Natural killer cell (primary cell): ENCODE measurements around the gene TP53BP2. TPM values are rescaled to one million over a fixed set of nuclear protein-coding genes. Genes with fewer than 3 reads are reported as not detected.
A peak's percentile ranks its signal among the peaks of the same experiment; 100 is the strongest.

Experiments used
- ATAC-seq, 3 donors: fragments of 150-1000 bp in 2 of 3; fragments of 200-7000 bp in 1 of 3; cut with Tn5 transposase; 1 replicate in 1 of 3; 2 replicates in 2 of 3; pipeline ENCODE4 v1.10.0; 2021; ENCODE audit warnings: mild to moderate bottlenecking in 2 of 3, moderate library complexity in 2 of 3
- DNase-seq, 2 donors: peaks; one replicate each; pipeline versions ENCODE4 v3.0.0 to v3.0.0-alpha.2; 2013 to 2021; ENCODE audit warnings: mixed read lengths in 1 of 2
- H3K27ac ChIP-seq: one replicate; pipeline ENCODE4 v1.5.1; 2013; ENCODE audit warnings: mild to moderate bottlenecking, low read length
- H3K27me3 ChIP-seq: one replicate; pipeline ENCODE4 v1.6.1; 2013; ENCODE audit warnings: low read length; ENCODE audit not compliant: control insufficient read depth, insufficient read depth
- H3K36me3 ChIP-seq: one replicate; pipeline ENCODE4 v1.6.1; 2013; ENCODE audit warnings: low read length; ENCODE audit not compliant: control insufficient read depth, insufficient read depth
- H3K4me1 ChIP-seq: one replicate; pipeline ENCODE4 v1.6.1; 2013; ENCODE audit warnings: low read length; ENCODE audit not compliant: control insufficient read depth, insufficient read depth
- H3K4me3 ChIP-seq: one replicate; pipeline ENCODE4 v1.5.1; 2013; ENCODE audit warnings: low read length
- H3K9me3 ChIP-seq: one replicate; pipeline ENCODE4 v1.6.1; 2013; ENCODE audit warnings: low read length; ENCODE audit not compliant: control insufficient read depth, insufficient read depth
- H3K27ac Mint-ChIP-seq, 2 donors: one replicate each; pipeline ENCODE4 v1.8.0; 2022; ENCODE audit warnings: mild to moderate bottlenecking in 2 of 2, mixed read lengths in 2 of 2, moderate library complexity in 1 of 2
- H3K27me3 Mint-ChIP-seq, 2 donors: one replicate each; pipeline ENCODE4 v1.8.0; 2022; ENCODE audit warnings: low read depth in 2 of 2, mixed read lengths in 2 of 2
- H3K36me3 Mint-ChIP-seq: one replicate; pipeline ENCODE4 v1.8.0; 2022; ENCODE audit warnings: mixed read lengths
- H3K4me1 Mint-ChIP-seq, 2 donors: one replicate each; pipeline ENCODE4 v1.8.0; 2022; ENCODE audit warnings: mixed read lengths in 2 of 2
- H3K4me3 Mint-ChIP-seq: one replicate; pipeline ENCODE4 v1.8.0; 2022; ENCODE audit warnings: mild to moderate bottlenecking, moderate library complexity, mixed read lengths
- H3K9me3 Mint-ChIP-seq, 2 donors: one replicate each; pipeline ENCODE4 v1.8.0; 2022; ENCODE audit warnings: mixed read lengths in 2 of 2
- WGBS: methylation state at CpG from one replicate; pipeline ENCODE4 v1.1.7; 2013; ENCODE audit warnings: missing lambda C conversion rate; ENCODE audit not compliant: insufficient coverage; 5-methylcytosine and 5-hydroxymethylcytosine counted together
- intact Hi-C: fragments of 100-400 bp; cut with micrococcal nuclease; formaldehyde crosslinking; loops from one replicate; pipeline ENCODE4 v1.14.2; 2022
- total RNA-seq, 4 donors: library from RNA; stranded (reverse); fragments of 120-200 nt in 1 of 4; gene quantifications; one replicate each; pipeline versions ENCODE4 v1.2.3 to v1.2.4, GENCODE V29; 2013 to 2022
- TF ChIP-seq, protein P1 (sequence below): fragments of 200-600 bp; IDR thresholded peaks from one replicate; pipeline ENCODE4 v1.8.0; 2022; ENCODE audit warnings: antibody characterized with exemption

The TP53BP2 gene
- total RNA-seq, 3 donors from 2014 or later (not counting 1 experiment from before 2014, with no cell fraction given), result 69.7 to 93.7 (median 78.8) TPM

- TF ChIP-seq, protein P1, sequence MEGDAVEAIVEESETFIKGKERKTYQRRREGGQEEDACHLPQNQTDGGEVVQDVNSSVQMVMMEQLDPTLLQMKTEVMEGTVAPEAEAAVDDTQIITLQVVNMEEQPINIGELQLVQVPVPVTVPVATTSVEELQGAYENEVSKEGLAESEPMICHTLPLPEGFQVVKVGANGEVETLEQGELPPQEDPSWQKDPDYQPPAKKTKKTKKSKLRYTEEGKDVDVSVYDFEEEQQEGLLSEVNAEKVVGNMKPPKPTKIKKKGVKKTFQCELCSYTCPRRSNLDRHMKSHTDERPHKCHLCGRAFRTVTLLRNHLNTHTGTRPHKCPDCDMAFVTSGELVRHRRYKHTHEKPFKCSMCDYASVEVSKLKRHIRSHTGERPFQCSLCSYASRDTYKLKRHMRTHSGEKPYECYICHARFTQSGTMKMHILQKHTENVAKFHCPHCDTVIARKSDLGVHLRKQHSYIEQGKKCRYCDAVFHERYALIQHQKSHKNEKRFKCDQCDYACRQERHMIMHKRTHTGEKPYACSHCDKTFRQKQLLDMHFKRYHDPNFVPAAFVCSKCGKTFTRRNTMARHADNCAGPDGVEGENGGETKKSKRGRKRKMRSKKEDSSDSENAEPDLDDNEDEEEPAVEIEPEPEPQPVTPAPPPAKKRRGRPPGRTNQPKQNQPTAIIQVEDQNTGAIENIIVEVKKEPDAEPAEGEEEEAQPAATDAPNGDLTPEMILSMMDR, result no peak
- intact Hi-C loops, result no loop called here
- no peaks in the 10 kb centered on the region for H3K36me3 Mint-ChIP-seq
- Histone ChIP-seq H3K27me3 (no peaks in the 10 kb centered on the region), H3K4me1 (peaks cover 9% of the 10 kb centered on the region), H3K4me3 (no peak overlapping the region), H3K36me3 (peaks cover 2% of the 10 kb centered on the region), H3K27ac (no peak overlapping the region), H3K9me3 (no peaks in the 10 kb centered on the region)
- no peaks in the 10 kb centered on the region for H3K9me3 Mint-ChIP-seq
- ATAC-seq, result peak in 1 of 3 donors; percentile 43
- H3K27me3 Mint-ChIP-seq, result no peaks in the 10 kb centered on the region
- H3K27ac Mint-ChIP-seq, result peak overlapping the region in 1 of 2 donors; percentile 55
- no peak overlapping the region for H3K4me3 Mint-ChIP-seq
- DNase-seq, result no peak
- H3K4me1 Mint-ChIP-seq, result peaks cover 48 to 52% of the 10 kb centered on the region in 2 donors
- 81% methylated on average over 4 of the region's 4 CpGs for WGBS
Measured at GRCh38 chr1:223824712-223825111, 21.0 kb downstream of the TP53BP2 start.

GRCh38 chr1:223824287-223824686, 21.5 kb downstream of the TP53BP2 start:
- no peak for DNase-seq
- Histone ChIP-seq H3K4me3 (no peak overlapping the region), H3K4me1 (peaks cover 9% of the 10 kb centered on the region), H3K36me3 (peaks cover 3% of the 10 kb centered on the region), H3K27me3 (no peaks in the 10 kb centered on the region), H3K27ac (no peak overlapping the region), H3K9me3 (no peaks in the 10 kb centered on the region)
- TF ChIP-seq, protein P1, result no peak
- Mint-ChIP-seq H3K36me3 (no peaks in the 10 kb centered on the region), H3K9me3 (no peaks in the 10 kb centered on the region), H3K4me1 (peaks cover 44 to 48% of the 10 kb centered on the region in 2 donors), H3K4me3 (no peak overlapping the region), H3K27ac (no peak overlapping the region), H3K27me3 (no peaks in the 10 kb centered on the region)
- intact Hi-C loops, result no loop called here
- no peak for ATAC-seq
- WGBS, result over 99% methylated on average over 9 of the region's 9 CpGs

DNA sequence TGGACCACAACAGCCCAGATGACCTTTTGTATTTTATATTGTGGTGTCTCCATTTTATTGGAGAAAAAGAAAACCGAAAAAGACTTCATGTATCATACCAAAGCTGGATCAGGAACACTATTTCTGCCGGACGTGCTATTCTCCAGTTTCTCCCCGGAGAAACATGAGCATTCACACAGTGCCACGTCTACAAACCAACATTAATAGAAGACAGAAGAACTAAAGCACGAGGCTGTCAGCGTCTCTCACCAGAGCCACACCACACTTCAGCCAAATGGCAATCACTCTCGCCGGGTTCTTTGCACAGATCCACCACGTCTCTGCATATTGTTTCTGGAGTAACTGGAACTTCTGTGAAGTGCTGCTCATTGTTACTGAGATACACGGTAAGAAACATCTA, 24.8 kb downstream of the TP53BP2 start:
- no peak overlapping the region for H3K4me3 Mint-ChIP-seq
- no peak overlapping the region for H3K27ac ChIP-seq
- TF ChIP-seq, protein P1, result no peak
- H3K4me1 Mint-ChIP-seq, result peaks cover 30 to 35% of the 10 kb centered on the region in 2 donors
- H3K4me3 ChIP-seq, result no peak overlapping the region
- no peaks in the 10 kb centered on the region for H3K9me3 Mint-ChIP-seq
- H3K27ac Mint-ChIP-seq, result peak overlapping the region in 1 of 2 donors; percentile 20
- H3K4me1 ChIP-seq, result peaks cover 5% of the 10 kb centered on the region
- WGBS, result 92% methylated on average over 11 of the region's 11 CpGs
- intact Hi-C loops, result no loop called here
- ATAC-seq (no peak), DNase-seq (no peak)
- no peaks in the 10 kb centered on the region for H3K9me3 ChIP-seq
- H3K27me3 Mint-ChIP-seq, result no peaks in the 10 kb centered on the region
- H3K27me3 ChIP-seq, result no peaks in the 10 kb centered on the region
- H3K36me3 ChIP-seq, result peaks cover 3% of the 10 kb centered on the region
- no peaks in the 10 kb centered on the region for H3K36me3 Mint-ChIP-seq

GRCh38 chr1:223820515-223820858, 25.3 kb downstream of the TP53BP2 start:
- Mint-ChIP-seq H3K4me3 (no peak overlapping the region), H3K27ac (no peak overlapping the region), H3K9me3 (no peaks in the 10 kb centered on the region), H3K4me1 (peaks cover 26 to 35% of the 10 kb centered on the region in 2 donors), H3K27me3 (no peaks in the 10 kb centered on the region), H3K36me3 (no peaks in the 10 kb centered on the region)
- Histone ChIP-seq H3K27ac (no peak overlapping the region), H3K9me3 (no peaks in the 10 kb centered on the region), H3K36me3 (peaks cover 3% of the 10 kb centered on the region), H3K4me1 (no peaks in the 10 kb centered on the region), H3K4me3 (no peak overlapping the region), H3K27me3 (no peaks in the 10 kb centered on the region)
- WGBS, result 71% methylated on average over 2 of the region's 2 CpGs
- no peak for DNase-seq
- TF ChIP-seq, protein P1, result no peak
- intact Hi-C loops, result no loop called here
- no peak for ATAC-seq
